ENCODE data around the gene FAM114A2. TPM values are rescaled to one million over a fixed set of nuclear protein-coding genes. Genes with fewer than 3 reads are reported as not detected.

FAM114A2 gene
- polyA plus RNA-seq, 5 donors = 23.8 to 41.1 (median 34.6) TPM

GRCh38 chr5:153988510-153988909, 50.2 kb downstream of the FAM114A2 start:
- no peak for DNase-seq

- no peak for DNase-seq
Observed at GRCh38 chr5:153987301-153987700, 51.4 kb downstream of the FAM114A2 start.

- DNase-seq = no peak
Observed at GRCh38 chr5:153985498-153985897, 53.2 kb downstream of the FAM114A2 start.

- no peak for DNase-seq
Observed at GRCh38 chr5:153983885-153984284, 54.8 kb downstream of the FAM114A2 start.

DNA sequence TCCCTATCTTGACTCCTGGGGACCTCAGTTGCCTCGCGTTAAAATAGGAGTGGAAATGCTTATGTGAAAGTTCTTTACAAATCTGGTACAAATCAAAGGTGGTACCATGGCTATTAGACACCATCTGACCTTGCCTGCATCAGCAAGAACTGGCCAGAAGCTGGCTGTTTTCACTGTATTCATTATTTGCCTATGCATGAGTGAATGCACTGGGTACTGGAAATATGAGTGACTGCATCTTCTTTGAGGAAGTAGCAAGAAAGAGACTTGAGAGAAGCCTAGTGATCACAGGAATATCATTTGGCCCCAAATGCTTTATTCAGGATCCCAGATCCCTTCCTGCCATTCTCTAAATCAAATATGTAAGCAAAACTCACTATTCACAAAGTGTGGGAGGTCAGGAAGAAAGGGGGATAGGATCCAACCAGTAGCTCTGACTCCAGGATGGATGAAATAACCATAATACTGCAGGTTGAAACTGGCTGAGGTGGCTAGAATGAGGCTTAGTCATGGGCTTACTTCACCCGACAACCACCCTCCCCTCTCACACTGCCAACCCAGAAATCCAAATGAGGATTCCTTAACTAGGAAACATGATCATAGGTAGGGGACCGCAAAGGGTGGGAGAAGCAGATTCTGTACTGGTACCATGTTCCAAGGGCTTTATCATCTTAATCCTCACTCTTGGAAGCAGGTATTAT, 56.7 kb downstream of the FAM114A2 start:
- no peak for DNase-seq

DNA sequence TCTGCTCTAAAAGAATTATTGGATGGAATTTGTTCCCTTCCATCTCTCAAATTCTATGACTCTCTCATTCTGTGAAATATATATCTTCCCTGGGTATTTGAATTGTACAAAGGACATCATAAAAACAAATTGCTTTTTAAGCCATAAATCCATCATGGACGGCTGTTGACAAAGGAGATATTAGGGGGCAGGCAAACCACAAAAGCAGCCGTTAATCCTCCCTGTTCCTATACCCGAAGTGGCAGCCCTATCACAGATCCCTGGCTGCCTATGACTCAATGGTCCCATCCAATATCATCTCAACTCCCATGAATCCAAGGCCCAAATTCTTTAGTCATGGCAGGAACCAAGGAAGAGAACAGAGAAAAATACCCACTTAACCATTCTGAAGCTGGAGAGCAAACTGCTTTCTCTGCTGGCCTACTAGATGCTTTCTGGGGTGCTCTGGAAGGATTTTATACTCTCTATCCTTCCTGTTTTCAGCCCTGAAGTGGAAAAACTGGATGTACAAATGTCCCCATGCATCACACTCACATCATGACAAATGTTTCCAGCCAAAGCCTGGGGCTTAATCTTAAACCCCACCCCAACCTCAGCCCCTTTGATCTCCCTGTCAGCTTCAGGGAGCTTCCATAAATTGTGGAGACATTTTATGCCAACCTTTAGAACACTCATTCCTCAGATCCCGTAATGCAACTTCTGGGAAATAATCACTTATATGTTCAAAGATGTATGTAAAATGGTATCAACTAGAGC, 59.5 kb downstream of the FAM114A2 start:
- no peak for DNase-seq

GRCh38 chr5:153974813-153975163, 63.9 kb downstream of the FAM114A2 start:
- DNase-seq = no peak

DNA sequence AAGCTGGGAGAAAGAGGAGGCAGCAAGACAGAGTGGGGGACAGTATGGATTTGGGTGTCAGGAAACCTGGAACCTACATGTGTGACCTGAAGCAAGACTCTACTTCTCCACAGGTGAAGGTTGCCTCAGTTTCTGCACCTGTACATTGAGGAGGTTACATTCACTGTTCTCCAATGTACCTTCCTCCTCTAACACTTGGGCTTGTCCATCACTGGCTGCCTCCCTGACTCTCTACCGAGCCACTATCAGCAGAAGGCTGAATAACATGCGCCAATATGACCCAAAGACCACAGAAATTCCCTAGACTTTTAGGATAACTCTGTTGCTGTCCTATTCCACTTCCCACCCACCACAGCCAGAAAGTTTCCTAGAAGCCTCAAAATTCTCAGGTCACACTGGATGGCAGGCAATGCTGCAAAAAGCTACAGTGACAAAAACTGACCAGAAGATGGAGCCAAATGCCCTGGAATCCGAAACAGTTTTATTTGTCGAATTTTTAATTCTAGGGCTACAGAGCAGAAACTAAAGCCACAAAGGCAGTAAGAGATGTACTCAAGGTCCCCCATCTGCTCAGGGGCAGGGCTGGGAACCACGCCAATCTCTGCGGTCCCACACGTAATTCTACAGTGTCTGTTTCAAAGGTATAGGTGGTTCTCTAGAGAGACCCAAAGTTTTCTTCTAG, 64.4 kb downstream of the FAM114A2 start:
- peak; percentile 9 to 43 for DNase-seq

DNA sequence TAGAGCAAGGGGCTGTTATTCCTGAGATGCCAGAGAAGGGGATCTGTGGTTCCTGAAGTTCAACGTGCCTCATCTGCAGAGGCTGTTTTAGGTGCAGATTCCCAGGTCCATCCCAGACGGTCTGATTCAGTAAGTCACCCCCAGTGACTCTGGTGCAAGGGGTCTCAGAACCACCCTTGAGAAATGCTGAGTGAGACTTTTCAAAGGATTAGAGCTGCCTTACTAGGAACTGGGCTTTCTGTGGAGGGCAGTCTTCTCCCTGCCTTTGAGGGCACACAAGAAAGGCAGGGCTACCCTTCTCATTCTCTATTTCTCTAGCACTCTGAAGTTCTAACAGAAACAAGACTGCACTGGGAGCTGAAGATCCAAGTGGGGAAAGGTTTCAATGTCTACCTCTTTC, 66.5 kb downstream of the FAM114A2 start:
- DNase-seq = no peak

- peak; percentile 11 to 19 for DNase-seq
Observed at GRCh38 chr5:153970496-153970895, 68.2 kb downstream of the FAM114A2 start.

- DNase-seq = no peak
Observed at GRCh38 chr5:153969563-153969895, 69.2 kb downstream of the FAM114A2 start.

- no peak for DNase-seq
Observed at GRCh38 chr5:153968761-153969562, 69.7 kb downstream of the FAM114A2 start.

DNA sequence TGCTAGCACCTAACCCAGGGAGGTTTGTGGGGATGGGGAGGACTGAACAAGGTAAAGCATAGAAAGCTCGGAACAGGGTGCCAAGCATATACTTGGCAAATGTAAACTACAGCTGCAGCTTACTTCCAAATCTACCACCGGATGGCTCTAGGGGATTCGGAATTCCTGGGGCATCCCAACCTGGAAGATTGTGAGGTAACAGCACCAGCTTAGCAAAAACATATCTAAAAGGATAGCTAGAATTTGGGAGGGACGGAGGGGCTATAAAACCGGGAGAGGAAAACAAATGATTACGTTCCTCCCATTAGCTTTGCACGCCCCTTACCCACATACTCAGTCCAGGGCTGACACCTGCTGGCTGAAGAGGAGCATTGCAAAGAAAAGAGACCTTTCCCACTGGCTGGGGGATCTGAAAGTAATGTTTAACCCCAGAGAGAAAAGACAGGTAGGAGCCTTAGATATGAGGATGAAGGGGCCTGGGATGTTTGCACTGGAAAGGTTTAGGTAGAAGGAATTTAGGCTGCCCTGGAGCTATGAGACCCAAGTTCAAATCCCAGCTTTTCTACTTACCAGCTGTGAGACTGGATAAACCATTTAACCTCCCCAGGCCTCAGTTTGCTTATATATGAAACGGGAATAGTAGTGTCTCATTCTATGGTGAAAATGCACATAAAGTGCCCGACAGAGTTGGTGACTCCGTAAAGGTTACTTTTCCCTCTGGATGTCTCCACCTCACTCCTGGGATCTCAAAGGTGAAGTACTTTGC, 73.6 kb downstream of the FAM114A2 start:
- DNase-seq = peak; percentile 45 to 59

GRCh38 chr5:153964191-153964879, 74.4 kb downstream of the FAM114A2 start:
- DNase-seq = no peak

DNA sequence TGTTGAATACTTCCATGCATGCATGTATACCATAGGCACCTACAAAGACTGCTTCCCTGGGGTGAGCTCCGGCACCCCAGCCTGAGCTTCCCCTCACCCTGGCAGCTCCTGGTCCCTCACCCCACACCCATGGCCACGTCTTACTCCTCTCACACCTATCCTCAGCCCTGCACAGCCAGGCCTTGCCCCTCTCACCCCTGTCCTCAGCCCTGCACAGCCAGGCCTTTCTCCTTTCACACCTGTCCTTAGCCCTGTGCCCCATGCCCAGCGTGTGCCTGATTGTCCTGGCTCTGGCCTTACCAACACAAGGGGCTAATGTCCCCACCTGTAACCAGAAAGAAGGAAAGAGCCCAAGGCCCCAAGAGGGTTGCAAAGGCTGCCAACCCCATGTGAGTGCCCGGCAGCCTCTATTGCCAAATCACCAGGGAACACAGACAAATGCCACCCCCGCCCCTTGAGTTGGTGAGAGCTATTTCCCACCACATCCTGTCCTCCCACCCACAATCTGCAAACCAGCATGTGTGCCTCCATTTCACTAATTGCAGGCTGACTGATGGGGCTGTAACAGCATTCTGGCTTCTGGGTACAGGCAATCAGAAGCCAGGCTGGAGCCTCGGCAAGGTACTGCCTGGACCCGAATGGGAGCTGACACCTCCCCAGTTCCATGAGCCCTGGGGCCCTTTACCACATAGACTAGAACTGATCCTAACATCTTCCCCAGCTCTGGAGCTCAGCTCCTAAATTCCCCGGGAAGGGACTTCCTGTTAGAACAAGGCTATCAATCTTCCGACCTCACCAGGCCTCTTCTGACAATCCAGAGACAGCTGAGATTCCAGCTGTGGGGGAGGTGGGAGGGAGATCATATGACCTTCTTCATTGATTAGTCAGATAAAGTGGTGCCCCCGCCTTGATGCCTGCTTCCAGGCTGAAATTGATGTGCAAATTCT, 78.2 kb downstream of the FAM114A2 start:
- DNase-seq = no peak

GRCh38 chr5:153959134-153959957, 79.4 kb downstream of the FAM114A2 start:
- DNase-seq = no peak

DNA sequence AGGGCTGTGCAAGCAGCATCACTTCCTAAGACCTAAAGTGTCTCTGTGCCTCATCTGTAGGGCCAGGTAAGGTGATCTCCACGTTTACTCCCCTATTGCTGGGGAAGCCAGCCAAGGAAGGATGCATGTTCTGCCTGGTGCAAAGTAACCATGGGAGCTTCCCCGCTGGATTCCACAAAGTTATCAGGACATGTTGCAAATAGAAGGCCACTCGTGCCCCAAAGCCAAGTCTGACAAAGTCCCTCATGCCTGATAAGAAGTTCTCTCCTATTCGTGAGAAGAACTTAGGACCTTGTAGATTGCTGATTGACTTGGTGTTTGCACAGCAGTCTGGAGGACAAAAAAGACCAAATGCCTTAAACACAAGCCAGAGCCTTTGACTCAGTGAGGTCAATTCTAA, 81.5 kb downstream of the FAM114A2 start:
- no peak for DNase-seq

GRCh38 chr5:153953411-153953810, 85.3 kb downstream of the FAM114A2 start:
- DNase-seq = no peak

- DNase-seq = no peak
Observed at GRCh38 chr5:153952893-153953292, 85.8 kb downstream of the FAM114A2 start.

Measured in right lung (tissue), 5 donors.